HCT116 (cell line): ENCODE measurements around the gene STAMBPL1. TPM values are rescaled to one million over a fixed set of nuclear protein-coding genes. Genes with fewer than 3 reads are reported as not detected.

Source experiments
- ATAC-seq: fragments of 200-7000 bp; cut with Tn5 transposase; 2 replicates; pipeline ENCODE4 v1.9.1; 2020; ENCODE audit warnings: mild to moderate bottlenecking, moderate library complexity
- BruUV-seq: library from RNA; stranded (reverse); fragments of 400-500 nt; replicated peaks from 2 replicates; lab custom pipeline; 2021; lab: Mats Ljungman, UMichigan
- CTCF ChIA-PET: fragments of 300-600 bp; sonication (Branson Sonifier 250); formaldehyde crosslinking; loops from one replicate; lab custom pipeline; 2021; ENCODE audit warnings: antibody characterized with exemption; lab: Charles Lee
- POLR2A ChIA-PET: fragments of 300-600, 350-600 bp; sonication (Branson Sonifier 250); formaldehyde crosslinking; loops from one replicate; lab custom pipeline; 2021; ENCODE audit warnings: antibody characterized with exemption; lab: Charles Lee
- RAD21 ChIA-PET, 2 experiments: fragments of 300-600 bp; sonication (Branson Sonifier 250); formaldehyde crosslinking; loops; one replicate each; lab custom pipeline; 2023; ENCODE audit warnings: low total read pairs in 2 of 2; ENCODE audit not compliant: uncharacterized antibody in 2 of 2, unreplicated experiment in 2 of 2, low non-redundant PET in 1 of 2; lab: Charles Lee
- DNase-seq: peaks from one replicate; pipeline ENCODE4 v3.0.0-alpha.2; 2010; ENCODE audit warnings: low read depth, low spot score
- H2AFZ ChIP-seq: fragments of 200-600 bp; shearing (Covaris generic), sonication (generic); 2 replicates; pipeline ENCODE4 v1.6.1; 2017; ENCODE audit warnings: low read depth, mixed run types, mixed read lengths, antibody characterized with exemption, low read length; ENCODE audit not compliant: poor library complexity, severe bottlenecking
- H3K27ac ChIP-seq: 2 replicates; pipeline ENCODE4 v1.5.1; 2012; ENCODE audit warnings: low read depth, low read length
- H3K27me3 ChIP-seq: fragments of 200-600 bp; sonication (generic); 2 replicates; pipeline ENCODE4 v1.6.1; 2016; ENCODE audit warnings: mixed run types, low read length, mixed read lengths; ENCODE audit not compliant: insufficient read depth
- H3K36me3 ChIP-seq, 2 experiments: fragments of 200-500 bp in 1 of 2; fragments of 200-600 bp in 1 of 2; sonication (Bioruptor generic) in 1 of 2; sonication (generic) in 1 of 2; 2 replicates each; pipeline versions ENCODE4 v1.5.1 to v1.6.1; 2014 to 2016; ENCODE audit warnings: low read length in 2 of 2, inconsistent platforms in 1 of 2, mixed read lengths in 1 of 2, mixed run types in 1 of 2; ENCODE audit not compliant: insufficient read depth in 2 of 2, control insufficient read depth in 1 of 2
- H3K4me1 ChIP-seq, 2 experiments: fragments of 200-600 bp in 1 of 2; sonication (generic) in 1 of 2; 2 replicates each; pipeline versions ENCODE4 v1.5.1 to v1.6.1; 2012 to 2017; ENCODE audit warnings: low read length in 2 of 2, inconsistent platforms in 1 of 2, mild to moderate bottlenecking in 1 of 2, mixed read lengths in 1 of 2, mixed run types in 1 of 2, moderate library complexity in 1 of 2; ENCODE audit not compliant: insufficient read depth in 2 of 2, control insufficient read depth in 1 of 2
- H3K4me2 ChIP-seq: fragments of 200-600 bp; sonication (generic); 2 replicates; pipeline ENCODE4 v1.6.1; 2017; ENCODE audit warnings: mixed run types, low read length, mixed read lengths
- H3K4me3 ChIP-seq, 2 experiments: fragments of 200-600 bp in 1 of 2; sonication (generic) in 1 of 2; replicated peaks in 1 of 2; 2 replicates each; pipeline ENCODE4 v1.5.1; 2011 to 2016; ENCODE audit warnings: low read length in 2 of 2, control low read depth in 1 of 2, low read depth in 1 of 2, mild to moderate bottlenecking in 1 of 2, mixed read lengths in 1 of 2, mixed run types in 1 of 2
- H3K79me2 ChIP-seq: fragments of 200-600 bp; sonication (generic); 2 replicates; pipeline ENCODE4 v1.6.1; 2017; ENCODE audit warnings: mild to moderate bottlenecking, mixed run types, low read length, moderate library complexity, mixed read lengths; ENCODE audit not compliant: insufficient read depth
- H3K9ac ChIP-seq: fragments of 200-600 bp; sonication (generic); 2 replicates; pipeline ENCODE4 v1.6.1; 2016; ENCODE audit warnings: low read length, mixed read lengths
- H3K9me2 ChIP-seq: fragments of 200-600 bp; sonication (generic), shearing (Covaris generic); 2 replicates; pipeline ENCODE4 v1.6.1; 2017; ENCODE audit warnings: mixed run types, mild to moderate bottlenecking, moderate library complexity; ENCODE audit not compliant: insufficient read depth
- H3K9me3 ChIP-seq, 2 experiments: fragments of 200-500 bp in 1 of 2; fragments of 200-600 bp in 1 of 2; sonication (Bioruptor generic) in 1 of 2; sonication (generic) in 1 of 2; 2 replicates each; pipeline ENCODE4 v1.6.1; 2014 to 2017; ENCODE audit warnings: low read length in 2 of 2, mixed read lengths in 2 of 2, inconsistent platforms in 1 of 2, low read depth in 1 of 2, mild to moderate bottlenecking in 1 of 2, mixed run types in 1 of 2, moderate library complexity in 1 of 2; ENCODE audit not compliant: control insufficient read depth in 1 of 2, insufficient read depth in 1 of 2
- H4K20me1 ChIP-seq: fragments of 200-600 bp; sonication (generic), shearing (Covaris generic); 2 replicates; pipeline ENCODE4 v1.6.1; 2017; ENCODE audit warnings: mixed run types, mild to moderate bottlenecking, moderate library complexity; ENCODE audit not compliant: insufficient read depth
- CTCF ChIP-seq, 3 experiments: fragments of 200-600 bp in 1 of 3; sonication (generic) in 1 of 3; IDR thresholded peaks in 2 of 3; conservative IDR thresholded peaks in 1 of 3; 2 replicates each; pipeline ENCODE4 v1.5.1; 2012 to 2017; ENCODE audit warnings: low read depth in 2 of 3, low read length in 2 of 3, antibody characterized with exemption in 1 of 3, borderline replicate concordance in 1 of 3, control low read depth in 1 of 3, mild to moderate bottlenecking in 1 of 3, mixed read lengths in 1 of 3, mixed run types in 1 of 3, moderate library complexity in 1 of 3; ENCODE audit not compliant: insufficient read depth in 1 of 3
- EGR1 ChIP-seq: IDR thresholded peaks from 2 replicates; pipeline ENCODE4 v1.6.1; 2012; ENCODE audit warnings: low read depth
- ELF1 ChIP-seq: IDR thresholded peaks from 2 replicates; pipeline ENCODE4 v1.6.1; 2012; ENCODE audit warnings: low read depth, borderline replicate concordance
- EZH2 ChIP-seq: fragments of 200-600 bp; sonication (generic); IDR thresholded peaks from 2 replicates; pipeline ENCODE4 v1.6.1; 2017; ENCODE audit warnings: antibody characterized with exemption, mixed run types
- EZH2phosphoT487 ChIP-seq: fragments of 200-600 bp; IDR thresholded peaks from 2 replicates; pipeline ENCODE4 v1.6.1; 2018; ENCODE audit warnings: antibody characterized with exemption, borderline replicate concordance
- FOSL1 ChIP-seq: IDR thresholded peaks from 2 replicates; pipeline ENCODE4 v1.6.1; 2012; ENCODE audit warnings: low read depth
- JUND ChIP-seq: IDR thresholded peaks from 2 replicates; pipeline ENCODE4 v1.6.1; 2012
- POLR2A ChIP-seq: IDR thresholded peaks from 2 replicates; pipeline ENCODE4 v1.7.0; 2011; ENCODE audit warnings: borderline replicate concordance; ENCODE audit not compliant: insufficient read depth, insufficient read length; ENCODE audit errors: extremely low read depth
- REST ChIP-seq: IDR thresholded peaks from 2 replicates; pipeline ENCODE4 v1.6.1; 2012; ENCODE audit warnings: low read depth
- YY1 ChIP-seq: IDR thresholded peaks from 2 replicates; pipeline ENCODE4 v1.6.1; 2011; ENCODE audit warnings: low read length, low read depth, moderate library complexity, mild to moderate bottlenecking; ENCODE audit not compliant: insufficient replicate concordance; ENCODE audit errors: extremely low read depth
- intact Hi-C: fragments of 100-400 bp; cut with micrococcal nuclease; formaldehyde crosslinking; loops from 2 replicates; pipeline ENCODE4 v1.10.0; 2022
- total RNA-seq: library from RNA; stranded (reverse); gene quantifications from one replicate; pipeline ENCODE4 v1.2.1, GENCODE V29; 2021; ENCODE audit not compliant: unreplicated experiment
- TF ChIP-seq, protein P1 (sequence below): IDR thresholded peaks from 2 replicates; pipeline ENCODE4 v1.6.1; 2012

STAMBPL1 gene
- total RNA-seq, 1 experiment from 2014 or later: 11.0 TPM

GRCh38 chr10:88957381-88957780 lies 77.3 kb downstream of the STAMBPL1 start:
- H2AFZ ChIP-seq: no peak overlapping the region
- DNase-seq (no peak), ATAC-seq (no peak)
- H3K4me1 ChIP-seq: no peaks in the 10 kb centered on the region
- H3K9ac ChIP-seq: no peak overlapping the region
- no peak overlapping the region for H3K4me2 ChIP-seq
- RAD21 ChIA-PET: no interaction called here
- H3K4me3 ChIP-seq: no peak overlapping the region
- CTCF ChIA-PET: no interaction called here
- TF ChIP-seq JUND (no peak), EZH2phosphoT487 (no peak), ELF1 (no peak), CTCF (IDR thresholded peaks at IDR 0.05 in 2 of 3, conservative IDR thresholded peaks at IDR 0.05 in 1 of 3; ENCODE audit: borderline replicate concordance in 1 of 3, insufficient read depth in 1 of 3, low read depth in 2 of 3, low read length in 2 of 3) (no peak), EGR1 (no peak), YY1 (no peak), POLR2A (no peak), REST (no peak), FOSL1 (no peak), EZH2 (no peak)
- TF ChIP-seq, protein P1, sequence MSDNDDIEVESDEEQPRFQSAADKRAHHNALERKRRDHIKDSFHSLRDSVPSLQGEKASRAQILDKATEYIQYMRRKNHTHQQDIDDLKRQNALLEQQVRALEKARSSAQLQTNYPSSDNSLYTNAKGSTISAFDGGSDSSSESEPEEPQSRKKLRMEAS: no peak
- H3K36me3 ChIP-seq: no peaks in the 10 kb centered on the region
- POLR2A ChIA-PET: no interaction called here
- H4K20me1 ChIP-seq: no peaks in the 10 kb centered on the region
- no peaks in the 10 kb centered on the region for H3K79me2 ChIP-seq
- H3K27me3 ChIP-seq: no peaks in the 10 kb centered on the region
- H3K9me2 ChIP-seq: no peaks in the 10 kb centered on the region
- H3K27ac ChIP-seq: no peak overlapping the region
- intact Hi-C loops: no loop called here
- no TSS peak for BruUV-seq
- H3K9me3 ChIP-seq: no peaks in the 10 kb centered on the region
